Stimulated activated naive CD4-positive, alpha-beta T cell treated with Interleukin-2 at 50 U/mL for 16 hours (primary cell): ENCODE data around the gene STRADB.
"Not testable (repeated sequence)": the region's sequence is repeated elsewhere in the genome, so short reads cannot be mapped to it uniquely, and the experiment has no call there.

Source experiments
- DNase-seq: peaks from one replicate; lab custom pipeline; 2025; lab: John Stamatoyannopoulos, UW

Gene STRADB

DNA sequence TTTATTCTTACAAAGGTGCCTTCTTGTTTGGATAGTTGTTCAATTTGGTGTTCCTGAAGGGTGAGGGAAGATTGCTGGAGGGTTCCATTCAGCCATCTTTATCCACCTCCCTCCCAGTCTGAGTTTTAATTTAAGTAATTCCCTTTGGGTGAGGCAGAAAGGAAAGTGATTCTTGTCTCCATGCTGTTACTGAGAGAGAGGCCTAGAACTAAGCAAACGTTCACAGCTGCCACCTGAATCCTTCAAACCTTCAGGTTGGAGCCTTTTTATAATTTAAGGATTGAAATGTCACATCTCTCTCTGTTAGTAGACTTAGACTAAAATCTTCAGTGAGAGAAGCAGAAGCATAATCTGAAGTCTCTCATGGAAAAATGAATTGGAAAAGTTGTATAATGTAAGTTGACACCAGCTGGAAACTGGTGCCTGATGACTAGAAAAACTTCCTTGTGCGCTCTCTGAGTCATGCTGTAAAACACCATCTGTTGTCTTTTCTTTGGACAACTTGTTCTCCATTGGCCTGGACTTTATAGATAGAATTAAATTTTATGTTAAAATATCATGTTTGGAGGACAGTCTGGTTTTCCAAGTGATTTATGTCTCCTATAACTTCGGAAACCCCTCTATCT, 14.6 kb downstream of the STRADB start:
- no peak for DNase-seq

- no peak for DNase-seq
These were observed 16.1 kb downstream of the STRADB start for GRCh38 chr2:201467666-201468065.

DNA sequence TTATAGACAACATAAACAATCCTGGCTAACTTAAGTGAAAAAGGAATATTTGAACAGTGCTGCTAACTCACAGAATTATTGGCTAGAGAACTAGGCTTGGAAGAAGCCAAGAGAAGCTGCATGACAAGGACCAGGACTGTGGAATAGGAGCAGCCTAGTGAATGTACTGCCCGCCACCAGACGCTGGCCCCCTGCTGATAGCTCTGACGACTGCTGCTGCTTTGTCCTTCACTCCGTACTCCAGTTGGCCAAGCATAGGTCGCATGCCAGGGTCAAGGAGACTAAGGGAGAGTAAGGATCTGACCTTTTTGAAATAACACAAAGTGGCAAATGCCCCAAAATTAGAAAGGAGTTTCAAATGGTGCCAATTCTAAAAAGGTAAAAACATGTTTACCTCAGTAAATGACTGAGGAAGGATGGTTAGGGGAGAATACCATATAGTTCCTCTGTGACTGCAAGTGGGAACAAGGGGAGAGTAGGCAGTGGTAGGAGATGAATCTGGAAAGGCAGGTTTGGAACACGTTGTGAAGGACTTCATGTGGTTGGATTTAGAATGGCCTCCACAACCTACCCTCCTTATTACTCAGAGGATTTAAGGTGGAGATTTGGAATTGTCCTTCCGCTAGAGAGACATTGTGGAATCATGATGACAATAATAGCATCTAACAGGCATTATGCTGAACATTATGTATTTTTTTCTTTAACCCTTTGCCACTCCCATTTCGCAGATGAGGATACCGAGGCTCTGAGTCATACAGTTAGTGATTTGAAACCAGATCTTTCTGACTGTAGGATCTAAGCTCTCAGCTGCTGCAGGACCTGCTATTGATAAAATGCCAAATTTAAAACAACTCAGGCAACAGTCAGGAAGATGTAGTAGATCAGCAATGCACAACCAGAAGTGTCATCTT, 19.5 kb downstream of the STRADB start:
- no peak for DNase-seq

DNA sequence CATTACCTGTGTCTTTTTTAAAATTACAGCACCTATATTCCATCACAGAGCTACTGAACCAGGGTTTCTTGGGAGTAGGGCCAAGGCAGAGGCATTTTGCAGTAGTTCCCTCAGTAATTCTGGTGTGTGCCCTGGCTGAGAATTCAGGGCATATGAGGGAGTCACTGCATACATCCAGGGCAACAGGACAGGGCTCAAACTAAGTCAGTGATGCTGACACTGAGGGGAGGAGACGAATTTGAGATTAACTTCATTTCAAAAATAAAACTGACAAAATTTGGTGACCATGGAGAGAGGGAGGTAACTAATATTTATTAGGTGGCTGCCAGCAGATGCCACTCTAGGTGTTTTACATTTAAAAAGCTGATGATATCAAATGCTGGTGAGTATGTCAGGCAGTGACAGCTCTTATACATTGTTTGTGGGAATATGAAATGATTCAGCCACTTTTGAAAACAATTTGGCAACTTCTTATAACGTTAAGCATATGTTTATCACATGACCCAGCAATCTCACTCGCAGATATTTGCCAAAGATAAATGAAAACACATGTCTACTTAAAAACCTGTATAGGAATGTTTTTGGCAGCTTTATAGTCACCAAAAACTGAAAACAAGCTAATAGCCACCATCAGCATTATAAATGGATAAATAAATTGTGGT, 20.3 kb downstream of the STRADB start:
- DNase-seq: no peak

- no peak for DNase-seq
These were observed 20.9 kb downstream of the STRADB start for GRCh38 chr2:201472411-201472810.

- DNase-seq: no peak
These were observed 31.0 kb downstream of the STRADB start for GRCh38 chr2:201482543-201482942.

- DNase-seq: no peak
These were observed 31.8 kb downstream of the STRADB start for GRCh38 chr2:201483342-201483741.

- DNase-seq: not testable (repeated sequence)
These were observed 32.2 kb downstream of the STRADB start for GRCh38 chr2:201483758-201484157.

DNA sequence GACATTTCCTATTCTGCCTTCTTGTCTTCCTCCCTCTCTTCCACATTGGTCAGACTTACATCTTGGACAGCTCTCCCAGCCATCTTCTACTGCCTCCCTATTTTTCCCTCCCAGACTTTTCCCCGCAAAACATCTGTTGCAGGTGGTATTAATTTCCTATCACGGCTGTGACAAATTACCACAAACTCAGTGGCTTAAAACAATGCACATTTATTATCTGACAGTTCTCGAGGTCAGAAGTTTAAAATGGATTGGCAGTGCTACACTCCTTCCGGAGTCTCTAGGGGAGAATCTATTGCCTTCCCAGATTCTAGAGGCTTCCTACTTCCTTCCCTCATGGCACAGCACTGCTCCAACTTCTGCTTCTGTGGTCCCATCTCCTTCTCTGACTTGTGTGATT, 33.3 kb downstream of the STRADB start:
- no peak for DNase-seq

GRCh38 chr2:201490291-201490690, 38.8 kb downstream of the STRADB start:
- DNase-seq: no peak

DNA sequence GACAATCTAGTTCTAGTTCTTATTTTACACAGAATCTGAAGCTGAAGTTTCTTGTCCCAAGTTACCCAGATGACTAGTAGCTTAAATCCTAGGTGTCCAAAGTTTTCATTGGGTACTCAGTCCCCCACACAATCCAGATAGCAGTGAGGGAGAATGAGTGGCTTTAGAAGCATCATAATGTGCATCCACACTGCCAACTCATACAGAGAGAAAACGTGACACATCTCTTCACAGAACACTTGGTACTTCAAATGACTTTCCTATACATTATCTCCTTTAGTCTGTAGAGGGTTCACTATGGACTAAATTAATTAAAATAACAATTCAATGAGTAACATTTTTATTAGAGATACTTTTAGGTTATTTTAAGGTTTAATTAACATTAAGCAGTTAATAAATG, 45.2 kb downstream of the STRADB start:
- no peak for DNase-seq

- no peak for DNase-seq
These were observed 49.0 kb downstream of the STRADB start for GRCh38 chr2:201500534-201500933.

DNA sequence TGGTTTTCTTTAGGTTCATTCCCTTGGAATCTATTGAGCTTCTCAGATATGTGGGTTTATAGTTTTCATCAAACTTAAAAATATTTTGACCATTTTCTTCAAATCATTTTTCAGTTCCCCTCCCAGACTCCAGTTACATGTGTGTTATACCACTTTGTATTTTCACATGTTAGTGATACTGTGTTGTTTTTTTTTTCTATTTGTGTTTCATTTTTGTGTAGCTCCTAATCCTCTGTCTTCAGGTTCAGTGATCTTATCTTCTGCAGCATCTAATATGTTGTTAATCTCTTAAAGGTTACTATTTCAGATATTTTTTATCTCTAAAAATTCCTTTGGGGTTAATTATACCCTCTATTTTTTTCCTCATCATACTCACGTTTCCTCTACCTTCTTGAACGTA, 51.2 kb downstream of the STRADB start:
- DNase-seq: no peak

- DNase-seq: no peak
These were observed 56.2 kb downstream of the STRADB start for GRCh38 chr2:201507725-201508124.

DNA sequence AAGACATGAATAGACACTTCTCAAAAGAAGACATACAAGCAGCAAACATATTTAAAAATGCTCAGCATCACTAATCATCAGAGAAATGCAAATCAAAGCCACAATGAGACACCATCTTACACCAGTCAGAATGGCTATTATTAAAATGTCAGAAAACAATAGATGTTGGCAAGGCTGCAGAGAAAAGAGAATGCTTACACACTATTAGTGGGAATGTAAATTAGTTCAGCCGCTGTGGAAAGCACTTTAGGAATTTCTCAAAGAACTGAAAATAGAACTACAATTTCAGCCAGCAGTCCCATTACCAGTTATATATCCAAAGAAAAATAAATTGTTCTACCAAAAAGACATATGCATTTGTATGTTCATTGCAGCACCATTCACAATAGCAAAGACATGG, 61.7 kb downstream of the STRADB start:
- no peak for DNase-seq

DNA sequence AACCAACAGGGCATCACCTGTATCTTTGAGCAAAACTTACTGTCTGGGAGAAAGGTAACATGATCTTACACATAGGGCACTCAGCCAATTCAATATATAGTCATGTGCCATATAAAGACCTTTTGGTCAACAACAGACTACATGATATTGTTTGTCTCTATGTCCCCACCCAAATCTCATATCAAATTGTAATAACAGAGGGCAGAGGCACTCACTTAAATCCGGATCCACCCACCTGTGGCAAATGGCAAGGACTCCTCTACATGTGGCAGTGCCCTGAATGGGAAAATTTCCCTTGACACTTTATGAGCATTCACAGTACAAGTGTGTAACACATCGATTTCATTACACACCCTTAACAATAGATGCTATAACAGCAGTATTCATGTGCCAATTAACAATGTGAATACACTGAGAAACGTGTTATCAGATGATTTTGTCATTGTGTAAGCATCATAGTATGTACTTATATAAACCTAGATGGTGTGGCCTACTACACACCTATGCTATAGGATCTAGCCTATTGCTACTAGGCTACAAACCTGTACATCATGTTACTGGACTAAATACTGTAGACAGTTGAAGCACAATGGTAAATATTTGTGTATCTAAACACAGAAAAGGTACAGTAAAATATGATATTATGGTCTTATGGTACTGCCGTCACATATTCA, 64.2 kb downstream of the STRADB start:
- no peak for DNase-seq

GRCh38 chr2:201517094-201517493, 65.6 kb downstream of the STRADB start:
- no peak for DNase-seq

GRCh38 chr2:201520201-201520600, 68.7 kb downstream of the STRADB start:
- DNase-seq: no peak

- no peak for DNase-seq
These were observed 71.4 kb downstream of the STRADB start for GRCh38 chr2:201522965-201523364.

GRCh38 chr2:201523506-201523905, 72.0 kb downstream of the STRADB start:
- DNase-seq: no peak
